ENCODE data around the gene TAGLN.
"Not testable (repeated sequence)": the region's sequence is repeated elsewhere in the genome, so short reads cannot be mapped to it uniquely, and the experiment has no call there.

The TAGLN gene

GRCh38 chr11:117197516-117198456 is 1.4 kb upstream of the TAGLN start:
- DNase-seq: no peak

GRCh38 chr11:117198613-117199012 is 557 bp upstream of the TAGLN start:
- no peak for DNase-seq

GRCh38 chr11:117199916-117200812 is 994 bp downstream of the TAGLN start:
- no peak for DNase-seq

- DNase-seq: no peak
Observed at GRCh38 chr11:117200813-117201657, 1.9 kb downstream of the TAGLN start.

GRCh38 chr11:117201658-117202305 is 2.6 kb downstream of the TAGLN start:
- no peak for DNase-seq

GRCh38 chr11:117202386-117203068 is 3.4 kb downstream of the TAGLN start:
- no peak for DNase-seq

GRCh38 chr11:117203069-117203407 is 3.9 kb downstream of the TAGLN start:
- DNase-seq: no peak

- no peak for DNase-seq
Observed at GRCh38 chr11:117204283-117205080, 5.3 kb downstream of the TAGLN start.

- DNase-seq: no peak
Observed at GRCh38 chr11:117205211-117205818, 6.1 kb downstream of the TAGLN start.

- not testable (repeated sequence) for DNase-seq
Observed at GRCh38 chr11:117206111-117206510, 6.9 kb downstream of the TAGLN start.

- not testable (repeated sequence) for DNase-seq
Observed at GRCh38 chr11:117206859-117207258, 7.7 kb downstream of the TAGLN start.

- DNase-seq: not testable (repeated sequence)
Observed at GRCh38 chr11:117207481-117207880, 8.3 kb downstream of the TAGLN start.

GRCh38 chr11:117208710-117209109 is 9.5 kb downstream of the TAGLN start:
- not testable (repeated sequence) for DNase-seq

GRCh38 chr11:117209351-117210125 is 10.4 kb downstream of the TAGLN start:
- not testable (repeated sequence) for DNase-seq

GRCh38 chr11:117210620-117211019 is 11.4 kb downstream of the TAGLN start:
- no peak for DNase-seq

GRCh38 chr11:117212697-117213355 is 13.7 kb downstream of the TAGLN start:
- no peak for DNase-seq

GRCh38 chr11:117214404-117215110 is 15.4 kb downstream of the TAGLN start:
- DNase-seq: no peak
